GM19328 (cell line): ENCODE results near the gene NOL3.
"Not testable (repeated sequence)": the region's sequence is repeated elsewhere in the genome, so short reads cannot be mapped to it uniquely, and the experiment has no call there.

ENCODE experiments used
- ATAC-seq: cut with Tn5 transposase; IDR thresholded peaks from one replicate; pipeline ENCODE4 v1.9.1; 2021; ENCODE audit warnings: mild to moderate bottlenecking, moderate library complexity; ENCODE audit not compliant: unreplicated experiment

The NOL3 gene

DNA sequence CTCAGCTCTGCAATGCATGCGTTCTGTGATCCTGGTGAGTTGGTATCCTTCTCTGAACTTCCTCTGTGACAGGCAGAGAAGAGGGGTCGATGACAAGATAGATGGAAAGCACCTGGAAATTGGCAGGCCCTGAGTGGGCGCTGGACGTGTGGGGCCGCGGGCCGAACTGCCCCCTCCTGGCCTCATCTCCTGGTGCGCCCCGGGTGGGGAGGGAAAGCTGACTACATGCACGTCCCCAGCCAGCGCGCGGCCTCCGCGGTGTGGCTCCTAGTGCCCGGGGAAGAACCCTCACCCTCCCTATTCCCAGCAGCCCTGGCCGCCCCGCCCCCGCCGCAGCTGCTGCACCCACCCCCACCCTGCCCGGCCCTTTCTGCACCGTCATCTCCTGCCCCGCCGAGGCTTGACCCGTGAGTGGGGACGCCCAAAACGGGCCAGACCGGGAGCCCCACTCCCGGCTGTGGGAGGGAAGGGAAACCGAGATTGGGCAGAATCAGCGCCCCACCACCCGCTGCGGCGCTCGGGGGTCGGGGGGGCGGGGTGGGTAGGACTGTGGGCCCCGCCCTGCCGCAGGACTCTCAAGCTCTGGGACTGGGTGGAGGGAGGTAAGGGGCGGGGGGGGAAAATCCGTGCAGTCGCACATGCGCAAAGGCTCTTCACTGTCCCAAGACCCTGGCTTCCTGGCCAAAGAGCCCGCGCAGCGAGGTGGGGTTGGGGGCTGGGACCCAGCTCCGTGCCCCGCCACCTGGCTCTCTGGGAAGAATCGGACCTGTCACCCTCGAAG lies at the start of gene NOL3:
Gene NOL3 (plus strand): TSS at position 371 of the 781 bp plus-strand sequence.
- no peak for ATAC-seq

DNA sequence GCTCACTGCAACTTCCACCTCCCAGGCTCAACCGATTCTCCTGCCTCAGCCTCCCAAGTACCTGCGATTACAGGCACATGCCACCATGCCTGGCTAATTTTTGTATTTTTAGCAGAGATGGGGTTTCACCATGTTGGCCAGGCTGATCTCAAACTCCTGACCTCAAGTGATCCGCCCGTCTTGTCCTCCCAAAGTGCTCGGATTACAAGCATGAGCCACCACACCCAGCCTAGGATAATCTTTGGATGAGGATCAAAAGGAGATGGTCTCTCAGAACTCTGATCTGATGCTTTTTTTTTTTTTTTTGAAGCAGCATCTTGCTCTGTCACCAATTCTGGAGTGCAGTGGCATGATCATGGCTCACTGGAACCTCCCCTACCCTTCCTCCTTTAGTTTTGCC lies 47.5 kb upstream of the NOL3 start:
- ATAC-seq: not testable (repeated sequence)

DNA sequence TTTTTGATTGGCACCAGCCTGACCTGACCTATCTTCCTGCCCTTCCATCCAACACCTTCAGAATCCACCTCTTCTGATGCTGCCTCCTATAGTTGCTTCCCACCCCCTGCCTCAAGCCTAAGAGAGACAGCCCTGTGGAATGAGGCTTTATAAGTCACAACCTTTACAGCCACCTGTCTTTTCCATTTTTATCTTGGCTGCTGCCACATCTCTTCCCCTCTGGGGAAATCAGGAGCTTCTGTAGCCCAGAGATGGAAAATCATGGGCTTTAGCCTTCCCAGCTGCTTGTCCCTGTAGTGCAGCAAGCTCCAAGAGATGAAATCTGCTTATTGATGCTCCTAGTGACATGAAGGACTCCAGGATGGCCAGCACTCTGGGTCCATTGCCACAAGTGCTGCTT lies 41.9 kb upstream of the NOL3 start:
- no peak for ATAC-seq

DNA sequence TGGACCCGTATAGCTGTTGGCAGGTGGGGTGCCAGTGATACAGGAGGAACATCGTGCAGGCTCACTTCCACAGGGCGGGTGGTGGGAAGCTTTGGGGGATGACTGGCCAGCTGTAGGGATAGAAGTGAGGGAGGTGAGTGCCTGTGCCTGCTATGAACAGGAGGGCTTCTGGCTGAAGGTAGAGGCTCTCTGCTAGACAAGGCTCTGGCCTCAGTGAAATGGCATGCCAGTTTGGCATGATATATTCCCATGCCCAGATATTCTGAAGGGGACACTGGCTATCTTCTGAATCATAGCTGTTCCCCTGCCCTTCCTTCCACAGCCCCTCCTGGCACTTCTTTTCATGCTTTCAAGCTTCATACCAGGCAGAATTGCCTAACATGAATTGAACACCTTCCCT lies 41.5 kb upstream of the NOL3 start:
- ATAC-seq: no peak

- no peak for ATAC-seq
Measured at GRCh38 chr16:67129422-67129821, 40.9 kb upstream of the NOL3 start.

DNA sequence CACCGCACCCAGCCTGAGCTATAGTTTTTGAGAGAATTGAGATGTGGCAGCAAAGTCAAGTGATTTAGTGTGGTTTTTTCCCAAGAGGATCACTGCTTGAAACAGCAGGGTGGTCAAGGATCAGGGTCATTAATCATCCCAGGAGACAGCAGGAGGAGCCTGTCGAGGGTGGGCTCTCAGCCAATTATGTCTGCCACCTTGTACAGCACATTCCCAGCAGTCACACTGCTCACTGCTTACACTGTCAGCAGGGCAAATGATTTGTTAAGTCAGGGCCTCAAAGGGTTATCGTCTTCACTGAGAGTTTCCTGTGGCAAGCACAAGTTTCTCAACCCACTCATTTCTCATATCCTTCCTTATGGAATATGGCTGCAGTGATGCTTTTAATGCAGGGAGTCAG lies 32.7 kb upstream of the NOL3 start:
- no peak for ATAC-seq

DNA sequence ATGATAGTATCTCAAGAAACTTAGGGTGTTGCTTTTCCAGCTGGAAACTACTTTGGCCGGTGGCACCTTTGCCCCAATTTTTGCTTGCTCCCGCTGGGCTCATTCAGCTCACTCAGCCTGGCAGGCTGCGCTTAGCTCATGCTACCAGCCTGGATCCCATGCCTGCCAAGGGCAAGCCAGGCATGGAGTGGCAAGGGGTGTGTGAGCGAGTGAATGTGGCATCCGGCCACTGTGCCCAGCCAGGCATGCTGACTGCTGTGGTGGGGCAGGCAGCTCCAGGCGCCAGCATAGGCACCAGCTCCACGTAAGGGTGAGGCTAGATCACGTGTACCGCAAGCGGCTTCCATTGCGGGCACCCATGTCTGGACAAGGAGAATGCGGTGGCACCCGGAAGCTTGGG lies 28.9 kb upstream of the NOL3 start:
- no peak for ATAC-seq

DNA sequence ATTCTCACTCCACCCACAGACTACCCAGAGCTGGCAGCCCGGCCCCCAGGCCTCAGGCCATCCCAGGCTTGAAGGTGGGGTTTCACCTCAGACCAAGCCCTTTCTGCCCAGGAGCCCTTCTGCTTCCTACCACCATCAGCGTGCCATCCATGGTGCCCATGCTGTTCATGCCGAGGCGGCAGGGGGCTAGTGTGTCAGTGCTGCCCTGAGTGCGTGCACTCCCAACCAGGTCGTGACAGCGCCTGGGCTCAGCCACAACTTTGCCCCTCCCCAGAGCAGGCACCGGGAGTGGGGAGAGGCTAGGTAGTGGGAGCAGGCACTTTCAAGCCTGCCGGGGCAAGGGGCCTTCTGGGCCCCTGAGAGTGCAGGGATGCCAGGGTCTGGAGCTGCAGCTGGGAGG lies 28.0 kb upstream of the NOL3 start:
- ATAC-seq: no peak

DNA sequence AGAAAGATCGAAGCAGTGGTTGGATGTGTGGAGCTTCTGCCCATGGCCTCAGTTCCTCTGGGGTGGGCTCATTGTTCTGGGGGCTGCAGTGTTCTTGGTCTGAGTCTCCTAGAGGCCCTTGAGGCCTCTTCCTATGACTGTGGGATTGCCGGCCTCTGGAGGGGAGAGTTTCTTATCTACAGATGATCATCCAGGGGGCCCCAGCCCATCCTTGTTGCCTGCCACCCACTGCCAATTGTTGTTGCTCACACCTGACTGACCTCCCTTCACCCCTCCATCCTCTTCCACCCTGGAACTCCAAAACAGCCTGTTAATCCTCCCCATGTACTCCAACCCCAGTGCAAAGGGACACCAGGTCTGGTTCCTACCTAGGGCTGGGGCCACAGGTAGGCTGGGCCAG lies 25.4 kb upstream of the NOL3 start:
- ATAC-seq: no peak

DNA sequence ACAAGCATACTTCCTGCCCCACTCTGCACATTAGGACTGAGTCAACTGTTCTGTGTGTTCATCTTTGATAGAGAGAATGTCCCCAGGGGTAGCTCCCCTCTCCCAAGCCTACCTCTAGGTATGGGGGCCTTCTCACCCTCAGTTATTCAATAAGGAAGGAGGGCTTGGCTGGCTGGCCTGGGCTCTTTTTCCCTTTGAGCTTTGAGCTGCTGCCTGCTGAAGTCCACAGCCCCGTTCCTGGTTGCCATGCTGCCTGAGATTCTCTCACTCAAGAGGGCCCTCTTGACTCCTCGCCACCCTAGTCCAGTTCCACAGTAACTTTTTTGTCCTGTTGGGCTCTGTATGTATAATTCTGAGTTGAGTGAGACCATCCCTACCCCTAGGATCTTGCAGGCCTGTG lies 24.6 kb upstream of the NOL3 start:
- no peak for ATAC-seq

GRCh38 chr16:67146523-67147357 lies 23.6 kb upstream of the NOL3 start:
- no peak for ATAC-seq

GRCh38 chr16:67147437-67148140 lies 22.7 kb upstream of the NOL3 start:
- no peak for ATAC-seq

DNA sequence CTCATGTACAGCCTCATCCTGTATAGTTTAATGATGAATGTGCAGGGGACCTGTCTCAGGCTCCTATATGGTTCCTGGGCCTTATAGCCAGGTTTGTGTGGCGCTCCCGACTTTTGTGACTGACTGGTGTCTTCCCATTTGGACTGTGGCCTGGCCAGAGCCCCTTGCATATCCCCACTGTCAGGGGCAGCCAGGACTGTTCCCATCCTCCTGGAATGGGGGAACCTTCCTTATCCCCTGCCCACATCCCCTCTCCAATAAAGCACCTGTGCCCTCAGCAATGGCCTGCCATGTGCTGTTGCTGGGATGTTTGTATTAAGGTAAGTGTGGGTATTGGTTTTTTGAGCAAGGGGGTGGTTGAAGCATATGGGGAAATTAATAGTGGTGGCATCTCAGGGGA lies 22.1 kb upstream of the NOL3 start:
- ATAC-seq: no peak

GRCh38 chr16:67148656-67149275 lies 21.6 kb upstream of the NOL3 start:
- ATAC-seq: no peak

DNA sequence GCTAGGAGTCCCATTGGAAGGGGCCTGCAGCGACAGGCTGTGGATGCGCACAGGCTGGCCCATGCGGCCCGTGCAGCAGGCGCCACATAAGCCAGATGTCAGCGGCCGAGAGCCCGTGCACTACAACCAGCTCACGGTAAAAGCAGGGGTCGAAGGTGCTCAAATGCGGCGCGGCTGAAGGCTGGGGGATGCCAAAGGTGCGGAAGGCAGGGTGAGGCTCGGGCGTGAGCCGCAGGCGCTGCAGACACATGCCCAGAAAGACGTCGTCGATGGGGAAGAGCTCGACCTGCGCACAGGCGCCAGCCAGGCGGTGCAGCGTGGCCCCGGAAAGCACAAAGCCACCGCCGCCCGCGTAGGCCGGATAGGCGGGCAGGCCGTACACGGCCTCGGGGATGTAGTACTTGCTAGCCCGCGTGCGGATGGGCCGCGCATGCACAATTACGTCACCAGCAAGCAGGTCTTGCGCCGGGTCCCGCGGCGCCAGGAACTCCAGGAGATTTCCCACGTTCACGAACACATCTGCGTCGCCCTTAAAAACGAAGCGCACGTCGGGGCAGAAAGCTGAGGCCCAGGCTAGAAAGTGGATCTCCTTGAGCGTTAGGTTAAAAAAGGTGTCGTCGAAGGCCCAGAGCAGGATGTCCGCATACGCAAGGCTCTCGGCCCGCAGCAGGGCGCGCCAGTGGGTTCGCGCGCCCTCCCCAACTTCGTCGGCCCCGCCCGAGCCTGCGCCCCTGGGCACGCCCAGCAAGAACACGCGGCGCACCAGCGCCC lies 20.9 kb upstream of the NOL3 start:
- no peak for ATAC-seq

DNA sequence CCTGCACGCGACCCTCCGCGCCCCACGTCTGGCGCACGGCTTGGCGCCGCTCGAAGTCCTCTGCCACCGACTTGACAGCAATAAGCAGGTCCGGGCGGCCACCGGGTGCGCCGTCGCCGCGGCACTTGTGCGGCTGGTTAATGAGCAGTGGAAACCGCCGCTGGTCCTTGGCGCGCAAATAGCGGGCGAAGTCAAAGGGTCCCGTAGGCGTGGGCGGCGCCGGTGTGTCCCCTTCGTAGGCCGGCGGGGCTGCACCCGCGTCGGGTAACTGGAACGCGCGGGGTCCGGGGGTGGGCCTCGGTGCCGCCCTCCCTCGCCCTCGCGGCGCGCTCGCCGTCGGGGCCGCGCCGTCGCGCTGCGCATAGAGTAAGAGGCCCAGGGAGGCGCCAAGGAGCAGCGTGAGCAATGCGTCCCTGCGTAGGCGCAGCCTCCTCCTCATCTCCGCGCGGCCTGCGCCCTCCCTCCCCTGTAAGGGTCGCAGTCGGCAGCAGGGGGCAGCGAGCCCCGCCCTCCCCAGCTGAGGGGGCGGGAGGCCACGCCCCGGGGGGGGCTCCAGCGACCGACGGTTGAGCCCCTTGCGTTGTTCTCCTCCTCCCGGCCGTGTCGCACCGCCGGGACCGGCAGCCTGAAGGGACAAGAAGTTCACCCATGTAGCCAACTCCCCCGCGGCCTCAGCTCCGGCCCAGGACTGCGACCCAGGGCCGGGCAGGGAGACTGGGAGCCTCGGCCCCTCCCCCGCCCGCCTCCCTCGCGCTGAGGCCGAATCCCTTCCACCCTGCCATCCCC lies 20.1 kb upstream of the NOL3 start:
- no peak for ATAC-seq

DNA sequence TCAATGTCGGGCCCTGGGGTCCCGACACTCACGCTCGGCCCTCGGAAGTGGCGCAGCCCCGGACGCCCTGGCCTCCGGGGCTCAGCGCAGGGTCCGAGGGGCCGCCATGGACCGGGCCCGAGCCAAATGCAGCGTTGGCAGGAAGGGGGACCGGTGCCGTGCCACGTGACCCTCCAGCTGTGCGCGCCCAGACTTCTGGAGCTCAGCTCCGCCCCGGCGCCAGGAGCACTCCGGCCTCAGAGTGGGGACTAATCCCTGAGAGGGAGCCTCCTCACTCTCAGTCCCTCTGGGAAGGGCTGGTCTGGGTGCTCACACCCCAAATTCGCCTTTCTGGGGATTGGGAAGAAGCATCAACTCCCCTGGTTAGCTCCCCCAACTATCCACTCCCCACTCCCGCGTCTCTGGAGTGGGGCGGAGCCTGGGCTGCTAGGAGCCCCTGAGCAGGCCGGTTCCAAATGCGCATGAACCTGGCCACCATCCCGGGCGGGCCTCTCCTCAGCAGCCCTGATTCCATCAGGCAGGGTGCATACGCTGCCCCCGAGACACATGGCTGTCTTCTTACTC lies 19.4 kb upstream of the NOL3 start, which contains the start of gene B3GNT9:
Gene B3GNT9 (minus strand): TSS at position 166 of the 564 bp plus-strand sequence. CDS start 513 bp downstream, outside the sequence.
- ATAC-seq: no peak

GRCh38 chr16:67151431-67152097 lies 18.8 kb upstream of the NOL3 start:
- no peak for ATAC-seq
